Measurements from ENCODE around the gene ZNF764. TPM values are rescaled to one million over a fixed set of nuclear protein-coding genes. Genes with fewer than 3 reads are reported as not detected.

Gene ZNF764
- total RNA-seq, 1 donor from 2014 or later, result 18.4 TPM

GRCh38 chr16:30511509-30511908 is 46.7 kb downstream of the ZNF764 start:
- Histone ChIP-seq H3K9me3 (no peaks in the 10 kb centered on the region), H3K27me3 (no peaks in the 10 kb centered on the region), H3K36me3 (no peaks in the 10 kb centered on the region), H3K4me1 (no peaks in the 10 kb centered on the region), H3K4me3 (no peak overlapping the region), H3K27ac (no peak overlapping the region)
- intact Hi-C loops (cut with DNase I), result no loop called here
- no peak for DNase-seq (ENCODE audit: extremely low spot score in 2 of 2)
- TF ChIP-seq POLR2A (IDR thresholded peaks at IDR 0.05), result no peak
- no peak for TF ChIP-seq CTCF (IDR thresholded peaks at IDR 0.05)
- TF ChIP-seq POLR2AphosphoS5 (IDR thresholded peaks at IDR 0.05; ENCODE audit: insufficient read depth in 1 of 2, low read depth in 1 of 2), result no peak

DNA sequence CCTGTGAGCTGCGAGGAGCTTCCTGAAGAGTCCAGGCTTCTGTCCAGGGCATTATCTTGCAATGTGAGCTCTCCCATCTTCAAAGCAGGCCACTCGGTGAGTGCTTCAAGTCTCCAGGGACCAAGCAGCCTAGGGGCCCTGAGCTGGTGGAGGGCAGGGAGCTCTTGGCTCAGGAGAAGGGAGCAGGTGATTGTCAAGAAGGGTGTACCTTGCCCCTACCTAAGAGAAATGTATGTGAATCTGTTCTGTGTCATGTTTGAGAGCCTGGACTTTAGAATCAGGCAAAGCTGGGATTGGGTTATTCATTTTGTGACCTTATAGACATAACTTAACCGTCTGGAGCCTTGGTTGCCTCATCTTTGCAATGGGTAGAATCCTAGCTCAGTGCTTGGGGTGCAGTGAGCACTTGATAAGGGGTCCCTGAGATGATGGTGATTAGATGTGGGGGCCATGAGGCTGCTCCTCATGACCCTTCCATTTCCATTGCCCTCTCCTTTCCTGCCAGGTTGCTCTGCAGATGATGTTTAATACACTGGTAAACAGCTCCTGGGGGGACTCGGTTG is 47.7 kb downstream of the ZNF764 start:
- intact Hi-C loops (cut with DNase I), result no loop called here

GRCh38 chr16:30509081-30509765 is 49.0 kb downstream of the ZNF764 start:
- Histone ChIP-seq H3K4me1 (no peaks in the 10 kb centered on the region), H3K9me3 (no peaks in the 10 kb centered on the region), H3K4me3 (no peak overlapping the region), H3K36me3 (no peaks in the 10 kb centered on the region), H3K27me3 (no peaks in the 10 kb centered on the region), H3K27ac (no peak overlapping the region)
- TF ChIP-seq CTCF (IDR thresholded peaks at IDR 0.05) (no peak), POLR2A (IDR thresholded peaks at IDR 0.05) (no peak), POLR2AphosphoS5 (IDR thresholded peaks at IDR 0.05; ENCODE audit: insufficient read depth in 1 of 2, low read depth in 1 of 2) (no peak)
- intact Hi-C loops (cut with DNase I), result no loop called here
- no peak for DNase-seq (ENCODE audit: extremely low spot score in 2 of 2)

More for the DNA sequence above, 47.7 kb downstream of the ZNF764 start:
- Histone ChIP-seq H3K4me3 (no peak overlapping the region), H3K9me3 (no peaks in the 10 kb centered on the region), H3K27me3 (no peaks in the 10 kb centered on the region), H3K27ac (no peak overlapping the region), H3K36me3 (no peaks in the 10 kb centered on the region), H3K4me1 (no peaks in the 10 kb centered on the region)
- TF ChIP-seq POLR2AphosphoS5 (IDR thresholded peaks at IDR 0.05; ENCODE audit: insufficient read depth in 1 of 2, low read depth in 1 of 2), result no peak
- TF ChIP-seq POLR2A (IDR thresholded peaks at IDR 0.05), result no peak
- no peak for TF ChIP-seq CTCF (IDR thresholded peaks at IDR 0.05)
- no peak for DNase-seq (ENCODE audit: extremely low spot score in 2 of 2)

Small RNA genes lying within 50 kb of the gene (microRNA-seq; reads per million reads assigned to microRNA genes)
- gene MIR4518 (ENCODE audit: borderline number of aligned reads, borderline replicate concordance), result not detected

Small RNA genes lying within 50 kb of the gene (small RNA-seq; reads per million reads assigned to genes)
- gene AC093249.4 (not detected), gene MIR4518 (not detected)

Other genes with a start within 250 kb of the ZNF764 start
- 29.2 TPM for gene CD2BP2, start 203.1 kb downstream of the ZNF764 start, total RNA-seq
- gene TBC1D10B, start 187.9 kb downstream of the ZNF764 start, total RNA-seq, result 42.2 TPM
- not detected for gene MYL11, start 183.6 kb downstream of the ZNF764 start, total RNA-seq
- 3.7 TPM for gene SEPTIN1, start 175.8 kb downstream of the ZNF764 start, total RNA-seq
- gene ZNF48, start 163.0 kb downstream of the ZNF764 start, total RNA-seq, result 3.4 TPM
- gene ZNF771, start 150.8 kb downstream of the ZNF764 start, total RNA-seq, result 42.7 TPM
- 14.5 TPM for gene DCTPP1, start 128.3 kb downstream of the ZNF764 start, total RNA-seq
- 28.0 TPM for gene SEPHS2, start 112.5 kb downstream of the ZNF764 start, total RNA-seq
- 5.4 TPM for gene ITGAL, start 85.6 kb downstream of the ZNF764 start, total RNA-seq
- 30.7 TPM for gene ZNF768, start 31.8 kb downstream of the ZNF764 start, total RNA-seq
- gene ZNF747, start 23.5 kb downstream of the ZNF764 start, total RNA-seq, result 10.6 TPM
- 20.1 TPM for gene ZNF688, start 13.3 kb upstream of the ZNF764 start, total RNA-seq
- gene ZNF785, start 27.3 kb upstream of the ZNF764 start, total RNA-seq, result 21.6 TPM
- gene ZNF689, start 52.0 kb upstream of the ZNF764 start, total RNA-seq, result 7.6 TPM
- 60.4 TPM for gene PRR14, start 92.6 kb upstream of the ZNF764 start, total RNA-seq
- gene FBRS, start 100.1 kb upstream of the ZNF764 start, total RNA-seq, result 28.7 TPM
- gene SRCAP, start 140.8 kb upstream of the ZNF764 start, total RNA-seq, result 28.5 TPM
- gene PHKG2, start 190.1 kb upstream of the ZNF764 start, total RNA-seq, result 32.9 TPM
- gene CFAP119, start 203.7 kb upstream of the ZNF764 start, total RNA-seq, result 1.7 TPM
- 60.9 TPM for gene RNF40, start 203.9 kb upstream of the ZNF764 start, total RNA-seq
- gene ZNF629, start 228.8 kb upstream of the ZNF764 start, total RNA-seq, result 11.3 TPM